ENCODE measurements around the gene CPPED1. TPM values are rescaled to one million over a fixed set of nuclear protein-coding genes. Genes with fewer than 3 reads are reported as not detected.

The CPPED1 gene
- total and polyA plus RNA-seq, 2 experiments from 2014 or later, result 6.2 to 7.3 TPM

GRCh38 chr16:12740986-12741610, 62.6 kb downstream of the CPPED1 start (continued):
- TF ChIP-seq STAT1 (IDR thresholded peaks at IDR 0.05; ENCODE audit: unreplicated experiment) (no peak), CTCF (conservative IDR thresholded peaks at IDR 0.05; ENCODE audit: low read depth in 2 of 2) (no peak), CREB1 (CRISPR knock-in tag; IDR thresholded peaks at IDR 0.05; ENCODE audit: low read depth) (no peak), EZH2phosphoT487 (IDR thresholded peaks at IDR 0.05; ENCODE audit: unreplicated experiment) (no peak), REST (IDR thresholded peaks at IDR 0.05; ENCODE audit: unreplicated experiment) (no peak), ETS1 (IDR thresholded peaks at IDR 0.05) (no peak), ZNF114 (CRISPR knock-in tag; IDR thresholded peaks at IDR 0.05) (no peak), NANOG (IDR thresholded peaks at IDR 0.05; ENCODE audit: borderline replicate concordance) (no peak)

- H3K4me1 ChIP-seq (ENCODE audit: insufficient read depth), result no peaks in the 10 kb centered on the region
- H3K4me2 ChIP-seq, result no peak overlapping the region
- H3K27me3 ChIP-seq (ENCODE audit: insufficient read depth), result no peaks in the 10 kb centered on the region
- peaks cover 15% of the 10 kb centered on the region for H3K9me3 Mint-ChIP-seq
- no peak overlapping the region for H3K4me3 ChIP-seq
- H3K9me2 ChIP-seq (ENCODE audit: insufficient read depth), result no peaks in the 10 kb centered on the region
- peaks cover 6% of the 10 kb centered on the region for H3K27me3 Mint-ChIP-seq (ENCODE audit: insufficient read depth, low read depth, poor library complexity)
- peaks cover 9% of the 10 kb centered on the region for H3K4me1 Mint-ChIP-seq
- no peak overlapping the region for H2AFZ ChIP-seq
- no peaks in the 10 kb centered on the region for H3K79me2 ChIP-seq (replicated peaks; ENCODE audit: insufficient read depth)
- DNase-seq (ENCODE audit: low spot score), result no peak
- H4K20me1 ChIP-seq (replicated peaks; ENCODE audit: insufficient read depth), result no peaks in the 10 kb centered on the region
- ATAC-seq, result no peak
- no peak overlapping the region for H3K27ac ChIP-seq (ENCODE audit: low read depth)
- H3F3A ChIP-seq (replicated peaks; ENCODE audit: low read depth), result no peaks in the 10 kb centered on the region
- H3K4me3 Mint-ChIP-seq, result no peak overlapping the region
- no peak overlapping the region for H3K27ac Mint-ChIP-seq
- no peaks in the 10 kb centered on the region for H3K36me3 ChIP-seq (ENCODE audit: insufficient read depth)
- peaks cover 14% of the 10 kb centered on the region for H3K36me3 Mint-ChIP-seq (ENCODE audit: low read depth)
- TF ChIP-seq CREB1 (CRISPR knock-in tag; IDR thresholded peaks at IDR 0.05; ENCODE audit: low read depth) (no peak), ZNF462 (CRISPR knock-in tag; IDR thresholded peaks at IDR 0.05) (no peak), ETS1 (IDR thresholded peaks at IDR 0.05) (no peak), STAT1 (IDR thresholded peaks at IDR 0.05; ENCODE audit: unreplicated experiment) (no peak)
Observed at GRCh38 chr16:12739738-12740137, 63.9 kb downstream of the CPPED1 start.

Data from GM23338 (cell line).